Upper lobe of left lung (tissue), 6 donors: ENCODE measurements around the gene LRRIQ4. TPM values are rescaled to one million over a fixed set of nuclear protein-coding genes. Genes with fewer than 3 reads are reported as not detected.

Experiments used
- ATAC-seq, 2 donors: fragments of 200-7000 bp; cut with Tn5 transposase; one replicate each; pipeline ENCODE4 v1.9.1; 2022; ENCODE audit warnings: mild to moderate bottlenecking in 2 of 2, moderate library complexity in 2 of 2; ENCODE audit not compliant: low FRiP score in 2 of 2
- DNase-seq, 2 donors: peaks; one replicate each; pipeline ENCODE4 v3.0.0-alpha.2; 2019 to 2020
- H3K27ac ChIP-seq, 4 donors: fragments of 200-600 bp; sonication (generic); one replicate each; pipeline ENCODE4 v1.5.1; 2016 to 2019
- H3K27me3 ChIP-seq, 4 donors: fragments of 200-600 bp; sonication (generic); one replicate each; pipeline ENCODE4 v1.5.1; 2017 to 2019
- H3K36me3 ChIP-seq, 4 donors: fragments of 200-600 bp; sonication (generic); one replicate each; pipeline ENCODE4 v1.5.1; 2016 to 2019
- H3K4me1 ChIP-seq, 4 donors: fragments of 200-600 bp; sonication (generic); one replicate each; pipeline ENCODE4 v1.5.1; 2018 to 2019
- H3K4me3 ChIP-seq, 4 donors: fragments of 200-600 bp; sonication (generic); one replicate each; pipeline ENCODE4 v1.5.1; 2017 to 2019; ENCODE audit warnings: mild to moderate bottlenecking in 2 of 4, moderate library complexity in 1 of 4
- H3K9me3 ChIP-seq, 4 donors: fragments of 200-600 bp; sonication (generic); one replicate each; pipeline ENCODE4 v1.5.1; 2018 to 2019
- EP300 ChIP-seq, 4 donors: sonication (generic); formaldehyde crosslinking; IDR thresholded peaks; one replicate each; pipeline ENCODE4 v1.5.1; 2017; ENCODE audit warnings: antibody characterized with exemption in 4 of 4, control low read depth in 2 of 4
- POLR2A ChIP-seq, 4 donors: fragments of 450-650 bp; IDR thresholded peaks; one replicate each; pipeline ENCODE4 v1.5.1; 2016 to 2017; ENCODE audit warnings: antibody characterized with exemption in 4 of 4, mild to moderate bottlenecking in 2 of 4
- POLR2AphosphoS5 ChIP-seq, 2 donors: sonication (generic); formaldehyde crosslinking; IDR thresholded peaks; one replicate each; pipeline ENCODE4 v1.5.1; 2017; ENCODE audit warnings: antibody characterized with exemption in 2 of 2
- WGBS, 2 donors: methylation state at CpG; one replicate each; pipeline ENCODE4 v1.1.5; 2017 to 2018; 5-methylcytosine and 5-hydroxymethylcytosine counted together
- total RNA-seq, 6 donors: library from RNA; depleted of rRNA in 4 of 6; stranded (reverse); fragments of >200 nt in 4 of 6; gene quantifications; one replicate each; pipeline versions ENCODE4 v1.1.0 to v1.2.1, GENCODE V29; 2016 to 2021
- TF ChIP-seq, protein P1 (sequence below), 6 experiments: fragments of 450-650 bp in 4 of 6; fragments of 200-600 bp in 2 of 6; sonication (generic) in 2 of 6; IDR thresholded peaks; one replicate each; pipeline ENCODE4 v1.5.1; 2016 to 2019; ENCODE audit warnings: antibody characterized with exemption in 6 of 6
- donor health status: DM: no; HTN: no; CAD: no; lungs with moderate emphysema.
- donor health status: DM: no; HTN: yes; CAD: no; lungs with severe emphysema.

Gene LRRIQ4
- under 1 TPM in 2 of 6 donors, not detected in 4; 0.22 to 0.24 TPM for total RNA-seq

DNA sequence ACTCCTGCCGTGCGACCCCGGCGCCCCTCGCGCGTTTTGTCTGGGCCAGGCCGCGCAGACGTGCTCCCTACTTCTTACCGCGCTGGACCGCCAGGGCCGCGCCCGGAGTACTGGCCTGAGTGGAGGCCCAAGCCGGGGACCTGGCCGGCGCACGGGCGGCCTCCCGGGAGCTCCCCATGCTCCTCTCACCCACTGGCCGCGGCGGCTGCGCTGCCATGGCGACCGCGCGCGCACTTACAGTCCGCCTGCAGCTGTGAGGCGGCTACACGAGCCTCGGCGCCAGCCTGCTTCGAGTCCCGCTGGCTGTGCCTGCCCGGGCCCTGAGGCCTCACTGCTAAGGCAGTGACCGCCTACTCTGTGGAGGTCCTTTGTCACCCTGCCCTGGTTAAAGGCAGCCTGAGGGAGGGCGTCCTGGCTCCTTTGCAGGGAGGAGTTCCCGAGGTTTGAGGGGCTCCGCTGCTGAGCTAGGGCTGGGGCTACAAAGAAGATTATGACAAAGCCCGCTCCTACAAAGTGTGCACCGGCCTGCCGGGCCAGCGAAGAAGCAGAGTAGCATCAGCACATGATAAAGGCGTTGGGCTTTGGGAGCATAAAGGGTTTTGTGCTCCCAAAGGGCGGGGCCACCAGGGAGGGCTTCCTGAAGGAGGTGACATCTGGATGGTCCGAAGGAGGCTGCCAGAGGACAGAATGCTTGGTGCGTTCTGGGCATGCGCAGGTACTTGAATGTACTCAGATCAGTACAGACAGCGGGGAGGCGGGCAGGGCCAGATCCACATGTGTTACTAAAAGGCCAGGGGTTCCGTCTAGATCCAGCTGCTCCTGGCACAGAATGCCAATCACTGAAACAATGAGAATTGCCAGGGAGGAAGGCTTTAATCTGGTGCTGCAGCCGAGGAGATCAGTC is at the start of gene LRRIQ4, which contains the start of gene LRRC34:
Gene LRRIQ4 (plus strand): TSS at position 539 of the 904 bp plus-strand sequence. CDS start 9,052 bp downstream, outside the sequence.
Gene LRRC34 (minus strand): TSS at position 573 of the 904 bp plus-strand sequence. CDS start 356 bp downstream, at position 217.
- TF ChIP-seq POLR2AphosphoS5 (IDR thresholded peaks at IDR 0.05): no peak
- peak in 2 of 4 donors; percentile 9 to 24 for TF ChIP-seq POLR2A (IDR thresholded peaks at IDR 0.05)
- TF ChIP-seq EP300 (IDR thresholded peaks at IDR 0.05): no peak
- TF ChIP-seq, protein P1, sequence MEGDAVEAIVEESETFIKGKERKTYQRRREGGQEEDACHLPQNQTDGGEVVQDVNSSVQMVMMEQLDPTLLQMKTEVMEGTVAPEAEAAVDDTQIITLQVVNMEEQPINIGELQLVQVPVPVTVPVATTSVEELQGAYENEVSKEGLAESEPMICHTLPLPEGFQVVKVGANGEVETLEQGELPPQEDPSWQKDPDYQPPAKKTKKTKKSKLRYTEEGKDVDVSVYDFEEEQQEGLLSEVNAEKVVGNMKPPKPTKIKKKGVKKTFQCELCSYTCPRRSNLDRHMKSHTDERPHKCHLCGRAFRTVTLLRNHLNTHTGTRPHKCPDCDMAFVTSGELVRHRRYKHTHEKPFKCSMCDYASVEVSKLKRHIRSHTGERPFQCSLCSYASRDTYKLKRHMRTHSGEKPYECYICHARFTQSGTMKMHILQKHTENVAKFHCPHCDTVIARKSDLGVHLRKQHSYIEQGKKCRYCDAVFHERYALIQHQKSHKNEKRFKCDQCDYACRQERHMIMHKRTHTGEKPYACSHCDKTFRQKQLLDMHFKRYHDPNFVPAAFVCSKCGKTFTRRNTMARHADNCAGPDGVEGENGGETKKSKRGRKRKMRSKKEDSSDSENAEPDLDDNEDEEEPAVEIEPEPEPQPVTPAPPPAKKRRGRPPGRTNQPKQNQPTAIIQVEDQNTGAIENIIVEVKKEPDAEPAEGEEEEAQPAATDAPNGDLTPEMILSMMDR (IDR thresholded peaks at IDR 0.05): peak in 3 of 6 experiments; percentile 18 to 33 (median 27)
- Histone ChIP-seq H3K9me3 (peaks cover 0 to 7% (median 0%) of the 10 kb centered on the region in 4 donors), H3K27me3 (no peaks in the 10 kb centered on the region), H3K36me3 (no peaks in the 10 kb centered on the region), H3K4me1 (peaks cover 9 to 26% (median 26%) of the 10 kb centered on the region in 4 donors), H3K4me3 (peak within 1 kb of the TSS; percentile 56 to 76 (median 65)), H3K27ac (peak within 1 kb of the TSS; percentile 70 to 77 (median 74))
- WGBS, 2 donors: 9 to 26% methylated on average over 13 to 39 of the region's 56 CpGs
- DNase-seq (peak; percentile 85 to 96), ATAC-seq (peak; percentile 92 to 94)

- Histone ChIP-seq H3K27me3 (no peaks in the 10 kb centered on the region), H3K9me3 (no peaks in the 10 kb centered on the region), H3K4me3 (peak overlapping the region; percentile 56 to 89 (median 72)), H3K27ac (peak overlapping the region; percentile 93 to 99 (median 96)), H3K36me3 (no peaks in the 10 kb centered on the region), H3K4me1 (peaks cover 0 to 9% (median 5%) of the 10 kb centered on the region in 4 donors)
- peak; percentile 78 to 87 for ATAC-seq
- WGBS, 2 donors: 0 to 3% methylated on average over 11 to 38 of the region's 46 CpGs
- DNase-seq: peak; percentile 71 to 94
- TF ChIP-seq EP300 (IDR thresholded peaks at IDR 0.05) (no peak), POLR2AphosphoS5 (IDR thresholded peaks at IDR 0.05) (peak; percentile 8 to 16), POLR2A (IDR thresholded peaks at IDR 0.05) (no peak)
- TF ChIP-seq, protein P1 (IDR thresholded peaks at IDR 0.05): peak in 2 of 6 experiments; percentile 12 to 15
Observed at GRCh38 chr3:169764312-169764881, 48.3 kb upstream of the LRRIQ4 start.

GRCh38 chr3:169764882-169765612 is 47.6 kb upstream of the LRRIQ4 start, which contains the start of gene TERC:
Gene TERC, minus strand, starts transcription at chr3:169765060.
- TF ChIP-seq POLR2A (IDR thresholded peaks at IDR 0.05) (peak; percentile 89 to 97 (median 96)), POLR2AphosphoS5 (IDR thresholded peaks at IDR 0.05) (peak; percentile 95 to 97), EP300 (IDR thresholded peaks at IDR 0.05) (peak in 1 of 4 donors; percentile 26)
- TF ChIP-seq, protein P1 (IDR thresholded peaks at IDR 0.05): no peak
- Histone ChIP-seq H3K27me3 (no peaks in the 10 kb centered on the region), H3K27ac (peak within 1 kb of the TSS; percentile 93 to 99 (median 96)), H3K9me3 (no peaks in the 10 kb centered on the region), H3K36me3 (no peaks in the 10 kb centered on the region), H3K4me3 (peak within 1 kb of the TSS; percentile 56 to 89 (median 72)), H3K4me1 (peaks cover 0 to 9% (median 5%) of the 10 kb centered on the region in 4 donors)
- ATAC-seq (peak; percentile 95 to 96), DNase-seq (peak; percentile 93 to 96)
- WGBS, 2 donors: 9 to 15% methylated on average over 28 to 42 of the region's 42 CpGs
